Measurements from ENCODE around the gene RYR1.
A peak's percentile ranks its signal among the peaks of the same experiment; 100 is the strongest.
"Not testable (repeated sequence)": the region's sequence is repeated elsewhere in the genome, so short reads cannot be mapped to it uniquely, and the experiment has no call there.

Gene RYR1

GRCh38 chr19:38404858-38405257 is 28.6 kb upstream of the RYR1 start:
- H3K9me3 ChIP-seq (ENCODE audit: severe bottlenecking), result no peaks in the 10 kb centered on the region
- no peak overlapping the region for H3K27ac ChIP-seq
- no peak for TF ChIP-seq CTCF (IDR thresholded peaks at IDR 0.05; ENCODE audit: low read depth, low read length)
- H3K27me3 ChIP-seq (ENCODE audit: insufficient read depth, low read depth, severe bottlenecking), result no peaks in the 10 kb centered on the region
- no peak for DNase-seq
- no peak overlapping the region for H3K4me3 ChIP-seq (ENCODE audit: low read depth, low read length)
- peaks cover 8% of the 10 kb centered on the region for H3K36me3 ChIP-seq

GRCh38 chr19:38405276-38405675 is 28.2 kb upstream of the RYR1 start:
- TF ChIP-seq CTCF (IDR thresholded peaks at IDR 0.05; ENCODE audit: low read depth, low read length), result no peak

GRCh38 chr19:38409631-38410133 is 23.8 kb upstream of the RYR1 start:
- no peak for TF ChIP-seq CTCF (IDR thresholded peaks at IDR 0.05; ENCODE audit: low read depth, low read length)
- Histone ChIP-seq H3K36me3 (peaks cover 8% of the 10 kb centered on the region), H3K4me3 (ENCODE audit: low read depth, low read length) (no peak overlapping the region), H3K9me3 (ENCODE audit: severe bottlenecking) (peaks cover 4% of the 10 kb centered on the region), H3K27me3 (ENCODE audit: insufficient read depth, low read depth, severe bottlenecking) (no peaks in the 10 kb centered on the region), H3K27ac (no peak overlapping the region)
- no peak for DNase-seq

More at GRCh38 chr19:38405276-38405675, 28.2 kb upstream of the RYR1 start:
- DNase-seq, result no peak
- H3K9me3 ChIP-seq (ENCODE audit: severe bottlenecking), result no peaks in the 10 kb centered on the region
- H3K4me3 ChIP-seq (ENCODE audit: low read depth, low read length), result no peak overlapping the region
- peaks cover 8% of the 10 kb centered on the region for H3K36me3 ChIP-seq
- H3K27me3 ChIP-seq (ENCODE audit: insufficient read depth, low read depth, severe bottlenecking), result no peaks in the 10 kb centered on the region
- no peak overlapping the region for H3K27ac ChIP-seq

GRCh38 chr19:38410407-38410806 is 23.1 kb upstream of the RYR1 start:
- not testable (repeated sequence) for DNase-seq; H3K4me3 ChIP-seq (ENCODE audit: low read depth, low read length); H3K36me3 ChIP-seq; H3K27me3 ChIP-seq (ENCODE audit: insufficient read depth, low read depth, severe bottlenecking); H3K27ac ChIP-seq; H3K9me3 ChIP-seq (ENCODE audit: severe bottlenecking)

GRCh38 chr19:38411041-38411712 is 22.3 kb upstream of the RYR1 start:
- DNase-seq, result no peak
- TF ChIP-seq CTCF (IDR thresholded peaks at IDR 0.05; ENCODE audit: low read depth, low read length), result no peak
- Histone ChIP-seq H3K27me3 (ENCODE audit: insufficient read depth, low read depth, severe bottlenecking) (no peaks in the 10 kb centered on the region), H3K36me3 (peaks cover 4% of the 10 kb centered on the region), H3K4me3 (ENCODE audit: low read depth, low read length) (no peak overlapping the region), H3K27ac (no peak overlapping the region), H3K9me3 (ENCODE audit: severe bottlenecking) (peaks cover 4% of the 10 kb centered on the region)

- H3K9me3 ChIP-seq (ENCODE audit: severe bottlenecking); H3K4me3 ChIP-seq (ENCODE audit: low read depth, low read length); H3K36me3 ChIP-seq; H3K27ac ChIP-seq; H3K27me3 ChIP-seq (ENCODE audit: insufficient read depth, low read depth, severe bottlenecking); DNase-seq: not testable (repeated sequence)
Measured at GRCh38 chr19:38411898-38412297, 21.6 kb upstream of the RYR1 start.

- H3K4me3 ChIP-seq (ENCODE audit: low read depth, low read length), result no peak overlapping the region
- peak overlapping the region; percentile 97 for H3K27ac ChIP-seq
- no peaks in the 10 kb centered on the region for H3K27me3 ChIP-seq (ENCODE audit: insufficient read depth, low read depth, severe bottlenecking)
- H3K36me3 ChIP-seq, result no peaks in the 10 kb centered on the region; the same call in 1 of the 2 replicates
- H3K9me3 ChIP-seq (ENCODE audit: severe bottlenecking), result peaks cover 4% of the 10 kb centered on the region
- peak; percentile 94 for DNase-seq
- no peak for TF ChIP-seq CTCF (IDR thresholded peaks at IDR 0.05; ENCODE audit: low read depth, low read length)
Measured at GRCh38 chr19:38412491-38412890, 21.0 kb upstream of the RYR1 start.
